Keratinocyte (primary cell): ENCODE measurements around the gene CDC6. TPM values are rescaled to one million over a fixed set of nuclear protein-coding genes. Genes with fewer than 3 reads are reported as not detected.
A peak's percentile ranks its signal among the peaks of the same experiment; 100 is the strongest.

Source experiments
- DNase-seq: peaks from one replicate; pipeline ENCODE4 v3.0.0-alpha.2; 2011; ENCODE audit warnings: low read depth, missing footprints, low spot score
- FAIRE-seq: peaks from 2 replicates; lab custom pipeline; 2011; peaks lifted over from hg19 to GRCh38; lab: Jason Lieb, UNC
- H2AFZ ChIP-seq: 2 replicates; pipeline ENCODE4 v1.6.0; 2012; ENCODE audit warnings: low read length, control low read depth, inconsistent platforms; ENCODE audit not compliant: control insufficient read depth
- H3K27ac ChIP-seq: 2 replicates; pipeline ENCODE4 v1.5.1; 2011; ENCODE audit warnings: low read length; ENCODE audit not compliant: control insufficient read depth, insufficient read depth
- H3K27me3 ChIP-seq: 3 replicates; pipeline ENCODE4 v1.6.0; 2011; ENCODE audit warnings: low read length; ENCODE audit not compliant: control insufficient read depth, insufficient read depth; ENCODE audit errors: extremely low read depth
- H3K36me3 ChIP-seq, 2 experiments: 2 replicates in 1 of 2; 3 replicates in 1 of 2; pipeline ENCODE4 v1.5.1; 2011; ENCODE audit warnings: low read length in 2 of 2, mild to moderate bottlenecking in 1 of 2; ENCODE audit not compliant: control insufficient read depth in 2 of 2, insufficient read depth in 2 of 2; ENCODE audit errors: extremely low read depth in 1 of 2
- H3K4me1 ChIP-seq: 3 replicates; pipeline ENCODE4 v1.5.1; 2011; ENCODE audit warnings: low read length; ENCODE audit not compliant: control insufficient read depth, insufficient read depth; ENCODE audit errors: extremely low read depth
- H3K4me2 ChIP-seq: 3 replicates; pipeline ENCODE4 v1.6.0; 2011; ENCODE audit warnings: low read depth, low read length; ENCODE audit not compliant: control insufficient read depth, insufficient read depth; ENCODE audit errors: extremely low read depth
- H3K4me3 ChIP-seq, 3 experiments: fragments of 200-600 bp in 1 of 3; sonication (generic) in 1 of 3; 2 replicates in 2 of 3; 3 replicates in 1 of 3; pipeline ENCODE4 v1.5.1; 2011 to 2016; ENCODE audit warnings: low read length in 3 of 3, mild to moderate bottlenecking in 3 of 3, control low read depth in 2 of 3, inconsistent platforms in 1 of 3, low read depth in 1 of 3, mixed read lengths in 1 of 3, mixed run types in 1 of 3, moderate library complexity in 1 of 3; ENCODE audit not compliant: control insufficient read depth in 2 of 3, insufficient read depth in 2 of 3; ENCODE audit errors: extremely low read depth in 1 of 3
- H3K79me2 ChIP-seq: 2 replicates; pipeline ENCODE4 v1.6.0; 2012; ENCODE audit warnings: low read length; ENCODE audit not compliant: control insufficient read depth, insufficient read depth
- H3K9ac ChIP-seq: 3 replicates; pipeline ENCODE4 v1.6.0; 2011; ENCODE audit warnings: low read length; ENCODE audit not compliant: control insufficient read depth, insufficient read depth; ENCODE audit errors: extremely low read depth
- H3K9me1 ChIP-seq: 3 replicates; pipeline ENCODE4 v1.6.0; 2011; ENCODE audit warnings: low read length; ENCODE audit not compliant: control insufficient read depth, insufficient read depth; ENCODE audit errors: extremely low read depth
- H3K9me3 ChIP-seq: 2 replicates; pipeline ENCODE4 v1.5.1; 2012; ENCODE audit warnings: low read depth, low read length; ENCODE audit not compliant: control insufficient read depth
- H4K20me1 ChIP-seq: 3 replicates; pipeline ENCODE4 v1.6.0; 2011; ENCODE audit warnings: low read length; ENCODE audit not compliant: control insufficient read depth, insufficient read depth; ENCODE audit errors: extremely low read depth
- EZH2 ChIP-seq: IDR thresholded peaks from one replicate; pipeline ENCODE4 v1.6.1; 2012; ENCODE audit warnings: inconsistent platforms, mild to moderate bottlenecking, low read length, moderate library complexity
- dilution Hi-C: fragments of 300-500 bp; cut with MboI; formaldehyde crosslinking; loops from one replicate; pipeline ENCODE4 v1.7.0; 2020; ENCODE audit warnings: low sequenced_read_pairs; ENCODE audit not compliant: extremely low pct_ligation_motif_present
- polyA plus RNA-seq, 5 experiments: library from polyadenylated mRNA; depleted of rRNA in 3 of 5; stranded (reverse) in 3 of 5; stranded (forward) in 1 of 5; unstranded in 1 of 5; fragments of >200 nt; gene quantifications; 1 replicate in 1 of 5; 2 replicates in 3 of 5; 3 replicates in 1 of 5; pipeline versions ENCODE4 v1.2.1 to v1.2.3, GENCODE V29; 2011 to 2012; ENCODE audit warnings: missing spikeins in 2 of 5, low read depth in 1 of 5, low replicate concordance in 1 of 5
- TF ChIP-seq, protein P1 (sequence below), 3 experiments: IDR thresholded peaks in 1 of 3; conservative IDR thresholded peaks in 1 of 3; optimal IDR thresholded peaks in 1 of 3; 2 replicates in 2 of 3; 3 replicates in 1 of 3; pipeline versions ENCODE3 to v1.5.1; 2011; ENCODE audit warnings: low read length in 3 of 3, mild to moderate bottlenecking in 3 of 3, moderate library complexity in 2 of 3, control low read depth in 1 of 3, inconsistent platforms in 1 of 3; ENCODE audit not compliant: insufficient read depth in 2 of 3; ENCODE audit errors: extremely low read depth in 1 of 3

Gene CDC6
- polyA plus RNA-seq, 1 donor (not counting 4 experiments of a cell fraction or from before 2014, with no cell fraction given): 28.0 TPM

- H3K9me3 ChIP-seq: no peaks in the 10 kb centered on the region
- FAIRE-seq: no peak
- no peak overlapping the region for H3K27ac ChIP-seq
- DNase-seq: no peak
- TF ChIP-seq, protein P1, sequence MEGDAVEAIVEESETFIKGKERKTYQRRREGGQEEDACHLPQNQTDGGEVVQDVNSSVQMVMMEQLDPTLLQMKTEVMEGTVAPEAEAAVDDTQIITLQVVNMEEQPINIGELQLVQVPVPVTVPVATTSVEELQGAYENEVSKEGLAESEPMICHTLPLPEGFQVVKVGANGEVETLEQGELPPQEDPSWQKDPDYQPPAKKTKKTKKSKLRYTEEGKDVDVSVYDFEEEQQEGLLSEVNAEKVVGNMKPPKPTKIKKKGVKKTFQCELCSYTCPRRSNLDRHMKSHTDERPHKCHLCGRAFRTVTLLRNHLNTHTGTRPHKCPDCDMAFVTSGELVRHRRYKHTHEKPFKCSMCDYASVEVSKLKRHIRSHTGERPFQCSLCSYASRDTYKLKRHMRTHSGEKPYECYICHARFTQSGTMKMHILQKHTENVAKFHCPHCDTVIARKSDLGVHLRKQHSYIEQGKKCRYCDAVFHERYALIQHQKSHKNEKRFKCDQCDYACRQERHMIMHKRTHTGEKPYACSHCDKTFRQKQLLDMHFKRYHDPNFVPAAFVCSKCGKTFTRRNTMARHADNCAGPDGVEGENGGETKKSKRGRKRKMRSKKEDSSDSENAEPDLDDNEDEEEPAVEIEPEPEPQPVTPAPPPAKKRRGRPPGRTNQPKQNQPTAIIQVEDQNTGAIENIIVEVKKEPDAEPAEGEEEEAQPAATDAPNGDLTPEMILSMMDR (optimal IDR thresholded peaks at IDR 0.05 in 1 of 3, IDR thresholded peaks at IDR 0.05 in 1 of 3, conservative IDR thresholded peaks at IDR 0.05 in 1 of 3; ENCODE audit: extremely low read depth in 1 of 3, insufficient read depth in 2 of 3, low read length in 3 of 3): no peak
- no peak for TF ChIP-seq EZH2
- no peak overlapping the region for H3K4me3 ChIP-seq
- H3K9ac ChIP-seq: no peak overlapping the region
- peaks cover 2% of the 10 kb centered on the region for H3K9me1 ChIP-seq
- H3K4me1 ChIP-seq: peaks cover 66% of the 10 kb centered on the region
- no peaks in the 10 kb centered on the region for H3K27me3 ChIP-seq
- H4K20me1 ChIP-seq: no peaks in the 10 kb centered on the region
- dilution Hi-C loops: no loop called here
- H3K4me2 ChIP-seq: no peak overlapping the region
- peaks cover 8 to 16% of the 10 kb centered on the region in 2 experiments for H3K36me3 ChIP-seq
- H2AFZ ChIP-seq: no peak overlapping the region
- H3K79me2 ChIP-seq: peaks cover 30% of the 10 kb centered on the region
Observed at GRCh38 chr17:40348136-40348504, 60.4 kb downstream of the CDC6 start.

GRCh38 chr17:40348562-40349476 lies 61.1 kb downstream of the CDC6 start:
- Histone ChIP-seq H3K4me2 (peak overlapping the region; percentile 91), H3K79me2 (peaks cover 30% of the 10 kb centered on the region), H3K9me3 (no peaks in the 10 kb centered on the region), H3K4me1 (peaks cover 63% of the 10 kb centered on the region), H3K27me3 (no peaks in the 10 kb centered on the region), H2AFZ (peak overlapping the region; percentile 3), H3K9ac (peak overlapping the region; percentile 70), H3K4me3 (peak overlapping the region in 2 of 3 experiments; percentile 38 to 43), H3K27ac (peak overlapping the region; percentile 90), H3K9me1 (peaks cover 2% of the 10 kb centered on the region), H3K36me3 (peaks cover 8 to 18% of the 10 kb centered on the region in 2 experiments), H4K20me1 (no peaks in the 10 kb centered on the region)
- dilution Hi-C loops: no loop called here
- no peak for DNase-seq
- no peak for TF ChIP-seq EZH2
- TF ChIP-seq, protein P1 (optimal IDR thresholded peaks at IDR 0.05 in 1 of 3, IDR thresholded peaks at IDR 0.05 in 1 of 3, conservative IDR thresholded peaks at IDR 0.05 in 1 of 3; ENCODE audit: extremely low read depth in 1 of 3, insufficient read depth in 2 of 3, low read length in 3 of 3): no peak
- peak; percentile 68 for FAIRE-seq
